PC-9 (cell line): Measurements from ENCODE around the gene CLPTM1L. TPM values are rescaled to one million over a fixed set of nuclear protein-coding genes. Genes with fewer than 3 reads are reported as not detected.
"Not testable (repeated sequence)": the region's sequence is repeated elsewhere in the genome, so short reads cannot be mapped to it uniquely, and the experiment has no call there.

Experiments used
- BruUV-seq: library from RNA; stranded (reverse); fragments of 400-500 nt; replicated peaks from 2 replicates; lab custom pipeline; 2021; lab: Mats Ljungman, UMichigan
- CTCF ChIA-PET: fragments of 300-600 bp; sonication (Branson Sonifier 250); formaldehyde crosslinking; loops from one replicate; lab custom pipeline; 2022; ENCODE audit warnings: antibody characterized with exemption; lab: Charles Lee
- POLR2A ChIA-PET: fragments of 300-600 bp; sonication (Branson Sonifier 250); formaldehyde crosslinking; loops from one replicate; lab custom pipeline; 2022; ENCODE audit warnings: antibody characterized with exemption; ENCODE audit not compliant: unreplicated experiment; lab: Charles Lee
- DNase-seq, 2 experiments: peaks; one replicate each; pipeline versions ENCODE4 v3.0.0 to v3.0.0-alpha.2; 2015 to 2022; ENCODE audit warnings: mixed read lengths in 1 of 2
- H2AFZ ChIP-seq: fragments of 200-600 bp; sonication (generic); 2 replicates; pipeline ENCODE4 v1.8.1; 2017; ENCODE audit warnings: antibody characterized with exemption
- H3F3A ChIP-seq: fragments of 200-600 bp; sonication (generic); 2 replicates; pipeline ENCODE4 v1.8.1; 2017; ENCODE audit warnings: antibody characterized with exemption, mild to moderate bottlenecking, low read depth; ENCODE audit not compliant: insufficient read depth
- H3K27ac ChIP-seq: fragments of 200-600 bp; sonication (generic); 2 replicates; pipeline ENCODE4 v1.6.1; 2016; ENCODE audit warnings: mixed run types
- H3K27me3 ChIP-seq: fragments of 200-600 bp; sonication (generic); 2 replicates; pipeline ENCODE4 v1.6.1; 2016; ENCODE audit warnings: low read depth, mixed run types; ENCODE audit not compliant: insufficient read depth
- H3K36me3 ChIP-seq: fragments of 200-600 bp; sonication (generic); 2 replicates; pipeline ENCODE4 v1.6.1; 2016; ENCODE audit warnings: low read depth, mixed run types
- H3K4me1 ChIP-seq: fragments of 200-600 bp; sonication (generic); replicated peaks from 2 replicates; pipeline ENCODE4 v1.6.1; 2016; ENCODE audit warnings: mixed run types; ENCODE audit not compliant: insufficient read depth
- H3K4me2 ChIP-seq: fragments of 200-600 bp; sonication (generic); 2 replicates; pipeline ENCODE4 v1.6.1; 2017; ENCODE audit warnings: mixed run types
- H3K4me3 ChIP-seq: fragments of 200-600 bp; sonication (generic); 2 replicates; pipeline ENCODE4 v1.6.1; 2016; ENCODE audit warnings: mixed run types
- H3K79me2 ChIP-seq: fragments of 200-600 bp; sonication (generic); 2 replicates; pipeline ENCODE4 v1.6.1; 2017; ENCODE audit warnings: low read depth, mixed run types
- H3K9me2 ChIP-seq: fragments of 200-600 bp; sonication (generic); 2 replicates; pipeline ENCODE4 v1.8.1; 2017; ENCODE audit warnings: mild to moderate bottlenecking; ENCODE audit not compliant: insufficient read depth
- H3K9me3 ChIP-seq: fragments of 200-600 bp; sonication (generic); 2 replicates; pipeline ENCODE4 v1.8.1; 2016; ENCODE audit warnings: low read depth; ENCODE audit not compliant: insufficient read depth
- H4K20me1 ChIP-seq: fragments of 200-600 bp; sonication (generic); 2 replicates; pipeline ENCODE4 v1.8.1; 2017; ENCODE audit not compliant: insufficient read depth
- EZH2 ChIP-seq: fragments of 200-600 bp; sonication (generic); IDR thresholded peaks from 2 replicates; pipeline ENCODE4 v1.8.0; 2017; ENCODE audit warnings: antibody characterized with exemption, low read depth
- intact Hi-C: fragments of 100-400 bp; cut with micrococcal nuclease; formaldehyde crosslinking; loops from one replicate; pipeline ENCODE4 v1.10.0; 2022; ENCODE audit not compliant: unreplicated experiment
- total RNA-seq: library from RNA; stranded (reverse); gene quantifications from 2 replicates; pipeline ENCODE4 v1.2.3, GENCODE V29; 2021
- TF ChIP-seq, protein P1 (sequence below): fragments of 200-600 bp; sonication (generic); conservative IDR thresholded peaks from 2 replicates; pipeline ENCODE4 v1.6.1; 2017; ENCODE audit warnings: mixed run types, antibody characterized with exemption, mild to moderate bottlenecking, moderate library complexity

CLPTM1L gene
- total RNA-seq, 1 experiment from 2014 or later = 260 TPM

DNA sequence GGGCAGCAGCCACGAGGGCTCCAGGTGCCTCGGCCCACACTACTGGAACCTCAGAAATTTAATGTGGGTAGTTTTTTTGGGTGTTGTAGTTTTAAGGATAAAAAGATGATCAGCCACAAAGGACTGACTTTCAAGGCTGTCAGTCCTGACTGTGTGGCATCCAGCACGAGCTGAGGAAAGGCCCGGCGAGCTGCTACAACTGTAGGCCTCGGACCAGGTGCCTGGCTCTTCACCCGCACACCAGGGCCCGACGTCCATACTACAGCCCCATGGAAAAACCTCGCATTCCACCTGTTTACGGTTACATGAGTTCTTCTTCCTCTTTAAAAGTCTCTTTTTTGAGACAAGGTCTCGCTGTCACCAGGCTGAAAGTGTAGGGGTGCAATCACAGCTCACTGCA is 2.6 kb downstream of the CLPTM1L start:
- no peaks in the 10 kb centered on the region for H3K27me3 ChIP-seq
- peaks cover 29% of the 10 kb centered on the region for H4K20me1 ChIP-seq
- no peak for TF ChIP-seq EZH2
- TF ChIP-seq, protein P1, sequence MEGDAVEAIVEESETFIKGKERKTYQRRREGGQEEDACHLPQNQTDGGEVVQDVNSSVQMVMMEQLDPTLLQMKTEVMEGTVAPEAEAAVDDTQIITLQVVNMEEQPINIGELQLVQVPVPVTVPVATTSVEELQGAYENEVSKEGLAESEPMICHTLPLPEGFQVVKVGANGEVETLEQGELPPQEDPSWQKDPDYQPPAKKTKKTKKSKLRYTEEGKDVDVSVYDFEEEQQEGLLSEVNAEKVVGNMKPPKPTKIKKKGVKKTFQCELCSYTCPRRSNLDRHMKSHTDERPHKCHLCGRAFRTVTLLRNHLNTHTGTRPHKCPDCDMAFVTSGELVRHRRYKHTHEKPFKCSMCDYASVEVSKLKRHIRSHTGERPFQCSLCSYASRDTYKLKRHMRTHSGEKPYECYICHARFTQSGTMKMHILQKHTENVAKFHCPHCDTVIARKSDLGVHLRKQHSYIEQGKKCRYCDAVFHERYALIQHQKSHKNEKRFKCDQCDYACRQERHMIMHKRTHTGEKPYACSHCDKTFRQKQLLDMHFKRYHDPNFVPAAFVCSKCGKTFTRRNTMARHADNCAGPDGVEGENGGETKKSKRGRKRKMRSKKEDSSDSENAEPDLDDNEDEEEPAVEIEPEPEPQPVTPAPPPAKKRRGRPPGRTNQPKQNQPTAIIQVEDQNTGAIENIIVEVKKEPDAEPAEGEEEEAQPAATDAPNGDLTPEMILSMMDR = no peak
- BruUV-seq = no TSS peak
- H3K9me3 ChIP-seq = no peaks in the 10 kb centered on the region
- POLR2A ChIA-PET = no interaction called here
- CTCF ChIA-PET = no interaction called here
- DNase-seq = no peak
- peaks cover 48% of the 10 kb centered on the region for H3K79me2 ChIP-seq
- H3K4me1 ChIP-seq = peaks cover 18% of the 10 kb centered on the region
- H3K9me2 ChIP-seq = no peaks in the 10 kb centered on the region
- H3F3A ChIP-seq = no peaks in the 10 kb centered on the region; the same call in 1 of the 2 replicates
- intact Hi-C loops = loop anchor here (10.0 kb wide), 1 partner anchor 137 kb away; the partner anchor contains the start of gene SLC6A19
- no peak overlapping the region for H3K4me2 ChIP-seq
- peaks cover 42% of the 10 kb centered on the region for H3K36me3 ChIP-seq
- H3K4me3 ChIP-seq = no peak overlapping the region
- no peak overlapping the region for H3K27ac ChIP-seq
- no peak overlapping the region for H2AFZ ChIP-seq

GRCh38 chr5:1341863-1342262 is 3.0 kb downstream of the CLPTM1L start:
- intact Hi-C loops = loop anchor here (10.0 kb wide), 1 partner anchor 137 kb away; the partner anchor contains the start of gene SLC6A19
- H3K79me2 ChIP-seq = peaks cover 48% of the 10 kb centered on the region
- BruUV-seq = no TSS peak
- no peaks in the 10 kb centered on the region for H3K27me3 ChIP-seq
- H3K9me3 ChIP-seq = no peaks in the 10 kb centered on the region
- H2AFZ ChIP-seq = no peak overlapping the region
- H3F3A ChIP-seq = no peaks in the 10 kb centered on the region; the same call in 1 of the 2 replicates
- H3K36me3 ChIP-seq = peaks cover 45% of the 10 kb centered on the region
- H4K20me1 ChIP-seq = peaks cover 33% of the 10 kb centered on the region
- ChIA-PET CTCF (interaction anchor here (0.6 kb wide), 1 partner anchor 230 kb away, joined by 14 read pairs; no protein-coding TSS in a partner anchor), POLR2A (no interaction called here)
- H3K27ac ChIP-seq = no peak overlapping the region
- H3K4me1 ChIP-seq = peaks cover 18% of the 10 kb centered on the region
- no peaks in the 10 kb centered on the region for H3K9me2 ChIP-seq
- H3K4me3 ChIP-seq = no peak overlapping the region
- no peak for DNase-seq
- no peak overlapping the region for H3K4me2 ChIP-seq
- TF ChIP-seq, protein P1 = no peak
- TF ChIP-seq EZH2 = no peak

DNA sequence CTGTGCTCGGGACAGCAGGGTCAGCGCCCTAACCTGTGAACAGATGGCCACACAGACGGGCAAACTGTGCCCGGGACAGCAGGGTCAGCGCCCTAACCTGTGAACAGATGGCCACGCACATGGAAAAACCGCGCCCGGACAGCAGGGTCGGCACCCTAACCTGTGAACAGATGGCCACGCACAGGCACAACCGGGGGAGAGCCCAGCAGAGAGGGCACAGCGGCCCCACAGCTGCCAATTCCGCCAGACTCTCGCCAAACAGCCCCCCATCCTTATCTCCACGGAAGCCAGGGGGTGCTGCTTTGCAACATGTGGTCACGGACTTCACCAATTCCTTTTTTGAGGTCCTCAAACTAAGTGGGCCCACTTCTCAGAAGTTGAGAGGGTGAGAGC is 5.1 kb downstream of the CLPTM1L start:
- Histone ChIP-seq H4K20me1 (peaks cover 54% of the 10 kb centered on the region), H3K36me3 (peaks cover 46% of the 10 kb centered on the region), H3K4me1 (peaks cover 13% of the 10 kb centered on the region), H3K79me2 (peaks cover 35% of the 10 kb centered on the region)
- H3K9me3 ChIP-seq, POLR2A ChIA-PET, H3K27ac ChIP-seq, CTCF ChIA-PET, H2AFZ ChIP-seq, DNase-seq, BruUV-seq, H3K27me3 ChIP-seq, H3K4me2 ChIP-seq, H3F3A ChIP-seq, H3K4me3 ChIP-seq, H3K9me2 ChIP-seq: not testable (repeated sequence)
- intact Hi-C loops = loop anchor here (10.0 kb wide), 1 partner anchor 135 kb away; the partner anchor contains the start of gene SLC6A19

- H3K36me3 ChIP-seq = peaks cover 48% of the 10 kb centered on the region
Measured at GRCh38 chr5:1339139-1339817, 5.6 kb downstream of the CLPTM1L start.

More at GRCh38 chr5:1339139-1339817, 5.6 kb downstream of the CLPTM1L start:
- intact Hi-C loops, POLR2A ChIA-PET, DNase-seq, H3K9me2 ChIP-seq, H3K27me3 ChIP-seq, H3K9me3 ChIP-seq, H3K27ac ChIP-seq, BruUV-seq, H3F3A ChIP-seq, H2AFZ ChIP-seq, CTCF ChIA-PET, H3K4me2 ChIP-seq, H3K4me3 ChIP-seq: not testable (repeated sequence)
- H3K4me1 ChIP-seq = peaks cover 13% of the 10 kb centered on the region
- H3K79me2 ChIP-seq = peaks cover 31% of the 10 kb centered on the region
- H4K20me1 ChIP-seq = peaks cover 54% of the 10 kb centered on the region
